ENCODE data around the gene GGACT. TPM values are rescaled to one million over a fixed set of nuclear protein-coding genes. Genes with fewer than 3 reads are reported as not detected.
"Not testable (repeated sequence)": the region's sequence is repeated elsewhere in the genome, so short reads cannot be mapped to it uniquely, and the experiment has no call there.

GGACT gene
- total RNA-seq, 1 donor from 2014 or later = 1.3 TPM

GRCh38 chr13:100580045-100580444, 8.5 kb downstream of the GGACT start:
- DNase-seq (ENCODE audit: low spot score) = no peak
- no peaks in the 10 kb centered on the region for H3K36me3 ChIP-seq
- peaks cover 17% of the 10 kb centered on the region for H3K9me3 Mint-ChIP-seq
- no peak overlapping the region for H3K4me2 ChIP-seq
- TF ChIP-seq CTCF (IDR thresholded peaks at IDR 0.05) (no peak), EZH2phosphoT487 (IDR thresholded peaks at IDR 0.05) (no peak), EZH2 (IDR thresholded peaks at IDR 0.05) (no peak)
- no peak overlapping the region for H3K9ac ChIP-seq
- H3K9me3 ChIP-seq (ENCODE audit: low read depth) = no peaks in the 10 kb centered on the region
- H3K36me3 Mint-ChIP-seq = peaks cover 13% of the 10 kb centered on the region
- H2AFZ ChIP-seq (replicated peaks) = no peak overlapping the region
- H3K4me3 ChIP-seq = no peak overlapping the region
- no peaks in the 10 kb centered on the region for H3K4me1 ChIP-seq
- H3K27me3 ChIP-seq = no peaks in the 10 kb centered on the region
- H3K27me3 Mint-ChIP-seq (ENCODE audit: insufficient read depth, low read depth) = no peaks in the 10 kb centered on the region
- H3K79me2 ChIP-seq (ENCODE audit: low read depth) = no peaks in the 10 kb centered on the region
- H3K4me3 Mint-ChIP-seq = no peak overlapping the region
- H4K20me1 ChIP-seq (ENCODE audit: low read depth) = no peaks in the 10 kb centered on the region
- no peaks in the 10 kb centered on the region for H3K4me1 Mint-ChIP-seq
- no peak overlapping the region for H3K27ac Mint-ChIP-seq
- H3F3A ChIP-seq (ENCODE audit: low read depth) = no peaks in the 10 kb centered on the region
- H3K27ac ChIP-seq = no peak overlapping the region

- H3K4me1 Mint-ChIP-seq; H3F3A ChIP-seq (ENCODE audit: low read depth); H3K4me3 Mint-ChIP-seq; H3K4me1 ChIP-seq; H3K27me3 ChIP-seq; H3K9me3 ChIP-seq (ENCODE audit: low read depth); H3K27me3 Mint-ChIP-seq (ENCODE audit: insufficient read depth, low read depth); H3K79me2 ChIP-seq (ENCODE audit: low read depth); H3K4me2 ChIP-seq; H3K36me3 ChIP-seq; DNase-seq (ENCODE audit: low spot score); H3K27ac ChIP-seq; H4K20me1 ChIP-seq (ENCODE audit: low read depth); H3K27ac Mint-ChIP-seq; H3K4me3 ChIP-seq; H2AFZ ChIP-seq (replicated peaks); H3K9ac ChIP-seq: not testable (repeated sequence)
- Mint-ChIP-seq H3K9me3 (peaks cover 16% of the 10 kb centered on the region), H3K36me3 (peaks cover 12% of the 10 kb centered on the region)
These were observed 11.3 kb downstream of the GGACT start for GRCh38 chr13:100577239-100577638.

- Mint-ChIP-seq H3K4me1 (peaks cover 2% of the 10 kb centered on the region), H3K36me3 (peaks cover 4% of the 10 kb centered on the region), H3K27me3 (ENCODE audit: insufficient read depth, low read depth) (peaks cover 3% of the 10 kb centered on the region), H3K27ac (no peak overlapping the region), H3K9me3 (peaks cover 6% of the 10 kb centered on the region), H3K4me3 (no peak overlapping the region)
- TF ChIP-seq CTCF (IDR thresholded peaks at IDR 0.05) (peak; percentile 84), EZH2phosphoT487 (IDR thresholded peaks at IDR 0.05) (no peak)
- Histone ChIP-seq H2AFZ (replicated peaks) (no peak overlapping the region), H3K79me2 (ENCODE audit: low read depth) (no peaks in the 10 kb centered on the region), H3K4me1 (no peaks in the 10 kb centered on the region), H3K9me3 (ENCODE audit: low read depth) (no peaks in the 10 kb centered on the region), H3K9ac (no peak overlapping the region), H3K4me3 (no peak overlapping the region), H3K27me3 (no peaks in the 10 kb centered on the region), H3K4me2 (no peak overlapping the region), H4K20me1 (ENCODE audit: low read depth) (no peaks in the 10 kb centered on the region), H3F3A (ENCODE audit: low read depth) (no peaks in the 10 kb centered on the region), H3K27ac (no peak overlapping the region), H3K36me3 (no peaks in the 10 kb centered on the region)
- DNase-seq (ENCODE audit: low spot score) = peak; percentile 85
These were observed 15.5 kb downstream of the GGACT start for GRCh38 chr13:100573121-100573520.

DNA sequence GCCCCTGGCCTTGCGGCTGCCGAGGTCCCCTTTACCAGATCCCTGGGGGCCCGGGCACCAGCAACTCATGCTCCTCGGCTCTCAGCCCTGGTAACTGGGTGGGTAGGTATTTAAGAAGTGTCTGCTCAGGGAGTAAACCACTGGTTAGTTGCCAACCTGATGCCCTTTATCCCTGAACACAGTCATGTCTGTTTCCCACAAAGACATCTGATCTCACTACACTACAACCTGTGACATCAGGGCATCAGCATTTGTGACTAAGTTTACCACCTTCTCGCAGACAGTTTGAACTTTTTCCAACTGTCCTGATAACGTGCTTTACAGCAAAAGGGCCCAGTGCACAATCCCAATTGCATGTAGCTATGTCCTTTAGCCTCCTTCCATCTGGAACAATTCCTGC, 22.0 kb downstream of the GGACT start:
- H4K20me1 ChIP-seq (ENCODE audit: low read depth) = no peaks in the 10 kb centered on the region
- no peak for DNase-seq (ENCODE audit: low spot score)
- no peak overlapping the region for H3K4me3 Mint-ChIP-seq
- H3F3A ChIP-seq (ENCODE audit: low read depth) = no peaks in the 10 kb centered on the region
- no peaks in the 10 kb centered on the region for H3K27me3 ChIP-seq
- H3K9me3 ChIP-seq (ENCODE audit: low read depth) = no peaks in the 10 kb centered on the region
- no peaks in the 10 kb centered on the region for H3K36me3 ChIP-seq
- H3K9ac ChIP-seq = no peak overlapping the region
- H3K79me2 ChIP-seq (ENCODE audit: low read depth) = no peaks in the 10 kb centered on the region
- peaks cover 3% of the 10 kb centered on the region for H3K27me3 Mint-ChIP-seq (ENCODE audit: insufficient read depth, low read depth)
- H3K27ac Mint-ChIP-seq = no peak overlapping the region
- H3K4me2 ChIP-seq = no peak overlapping the region
- H3K9me3 Mint-ChIP-seq = peaks cover 20% of the 10 kb centered on the region
- H2AFZ ChIP-seq (replicated peaks) = no peak overlapping the region
- no peak overlapping the region for H3K4me3 ChIP-seq
- no peaks in the 10 kb centered on the region for H3K4me1 ChIP-seq
- no peak overlapping the region for H3K27ac ChIP-seq
- TF ChIP-seq EZH2phosphoT487 (IDR thresholded peaks at IDR 0.05) (no peak), EZH2 (IDR thresholded peaks at IDR 0.05) (no peak), CTCF (IDR thresholded peaks at IDR 0.05) (no peak)
- H3K36me3 Mint-ChIP-seq = peaks cover 6% of the 10 kb centered on the region
- peaks cover 6% of the 10 kb centered on the region for H3K4me1 Mint-ChIP-seq

Data from neural progenitor cell (in vitro differentiated cells).